ENCODE measurements around the gene C19orf53.

The C19orf53 gene

DNA sequence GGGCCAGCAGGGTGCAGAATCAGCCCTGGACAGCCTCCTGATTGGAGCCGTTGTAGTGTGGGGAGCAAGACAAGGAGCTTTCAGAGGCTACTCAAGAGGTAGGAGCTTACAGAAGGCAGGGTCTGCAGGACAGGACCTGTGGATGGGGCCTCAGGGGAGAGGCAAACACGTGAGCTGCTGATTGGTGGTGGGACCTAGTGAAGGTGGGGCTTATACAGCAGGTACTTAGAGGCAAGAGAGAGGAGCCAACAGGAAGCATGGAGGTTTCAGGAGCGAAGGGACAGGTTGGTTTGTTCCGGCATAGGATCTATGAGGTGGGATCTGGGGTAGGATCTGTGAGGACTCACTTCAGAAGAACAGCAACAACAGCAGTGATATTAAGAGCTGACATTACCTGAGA lies 53.4 kb downstream of the C19orf53 start:
- DNase-seq = no peak
